ENCODE measurements around the gene TMEM169.

The TMEM169 gene

GRCh38 chr2:216101109-216101508, 19.4 kb downstream of the TMEM169 start:
- in situ Hi-C loops (cut with MboI; ENCODE audit: low sequenced_read_pairs): loop anchor here (25.0 kb wide), 1 partner anchor 311 kb away; the partner anchor contains the start of gene SMARCAL1

GRCh38 chr2:216103213-216103612, 21.5 kb downstream of the TMEM169 start:
- in situ Hi-C loops (cut with MboI; ENCODE audit: low sequenced_read_pairs): loop anchor here (25.0 kb wide), 1 partner anchor 309 kb away; the partner anchor contains the start of gene SMARCAL1

- in situ Hi-C loops (cut with MboI; ENCODE audit: low sequenced_read_pairs): loop anchor here (25.0 kb wide), 1 partner anchor 308 kb away; the partner anchor contains the start of gene SMARCAL1
Measured at GRCh38 chr2:216104691-216105090, 23.0 kb downstream of the TMEM169 start.

GRCh38 chr2:216107320-216107719, 25.6 kb downstream of the TMEM169 start:
- in situ Hi-C loops (cut with MboI; ENCODE audit: low sequenced_read_pairs): loop anchor here (25.0 kb wide), 1 partner anchor 305 kb away; the partner anchor contains the start of gene SMARCAL1

GRCh38 chr2:216107760-216108159, 26.0 kb downstream of the TMEM169 start:
- in situ Hi-C loops (cut with MboI; ENCODE audit: low sequenced_read_pairs): loop anchor here (25.0 kb wide), 1 partner anchor 305 kb away; the partner anchor contains the start of gene SMARCAL1

- in situ Hi-C loops (cut with MboI; ENCODE audit: low sequenced_read_pairs): loop anchor here (25.0 kb wide), 1 partner anchor 304 kb away; the partner anchor contains the start of gene SMARCAL1
Measured at GRCh38 chr2:216108310-216108966, 26.7 kb downstream of the TMEM169 start.

GRCh38 chr2:216108967-216109921, 27.5 kb downstream of the TMEM169 start, which contains the start of gene XRCC5:
Gene XRCC5, plus strand, starts transcription at chr2:216109348. Its CDS starts 89 bp downstream, at chr2:216109437.
- in situ Hi-C loops (cut with MboI; ENCODE audit: low sequenced_read_pairs): loop anchor here (25.0 kb wide), 1 partner anchor 303 kb away; the partner anchor contains the start of gene SMARCAL1

- in situ Hi-C loops (cut with MboI; ENCODE audit: low sequenced_read_pairs): loop anchor here (25.0 kb wide), 1 partner anchor 302 kb away; the partner anchor contains the start of gene SMARCAL1
Measured at GRCh38 chr2:216109962-216110614, 28.4 kb downstream of the TMEM169 start.

GRCh38 chr2:216110620-216111019, 28.9 kb downstream of the TMEM169 start:
- in situ Hi-C loops (cut with MboI; ENCODE audit: low sequenced_read_pairs): loop anchor here (25.0 kb wide), 1 partner anchor 302 kb away; the partner anchor contains the start of gene SMARCAL1

- in situ Hi-C loops (cut with MboI; ENCODE audit: low sequenced_read_pairs): loop anchor here (25.0 kb wide), 1 partner anchor 301 kb away; the partner anchor contains the start of gene SMARCAL1
Measured at GRCh38 chr2:216111122-216111521, 29.4 kb downstream of the TMEM169 start.

GRCh38 chr2:216112926-216113325, 31.2 kb downstream of the TMEM169 start:
- in situ Hi-C loops (cut with MboI; ENCODE audit: low sequenced_read_pairs): loop anchor here (25.0 kb wide), 1 partner anchor 299 kb away; the partner anchor contains the start of gene SMARCAL1

GRCh38 chr2:216113572-216113971, 31.9 kb downstream of the TMEM169 start:
- in situ Hi-C loops (cut with MboI; ENCODE audit: low sequenced_read_pairs): loop anchor here (25.0 kb wide), 1 partner anchor 299 kb away; the partner anchor contains the start of gene SMARCAL1

- in situ Hi-C loops (cut with MboI; ENCODE audit: low sequenced_read_pairs): loop anchor here (25.0 kb wide), 1 partner anchor 298 kb away; the partner anchor contains the start of gene SMARCAL1
Measured at GRCh38 chr2:216114382-216114713, 32.6 kb downstream of the TMEM169 start.

- in situ Hi-C loops (cut with MboI; ENCODE audit: low sequenced_read_pairs): loop anchor here (25.0 kb wide), 1 partner anchor 297 kb away; the partner anchor contains the start of gene SMARCAL1
Measured at GRCh38 chr2:216114714-216115531, 33.2 kb downstream of the TMEM169 start.

GRCh38 chr2:216116418-216116817, 34.7 kb downstream of the TMEM169 start:
- in situ Hi-C loops (cut with MboI; ENCODE audit: low sequenced_read_pairs): loop anchor here (25.0 kb wide), 1 partner anchor 296 kb away; the partner anchor contains the start of gene SMARCAL1

- in situ Hi-C loops (cut with MboI; ENCODE audit: low sequenced_read_pairs): loop anchor here (25.0 kb wide), 1 partner anchor 295 kb away; the partner anchor contains the start of gene SMARCAL1
Measured at GRCh38 chr2:216117561-216118340, 36.0 kb downstream of the TMEM169 start.

GRCh38 chr2:216118474-216118873, 36.8 kb downstream of the TMEM169 start:
- in situ Hi-C loops (cut with MboI; ENCODE audit: low sequenced_read_pairs): loop anchor here (25.0 kb wide), 1 partner anchor 294 kb away; the partner anchor contains the start of gene SMARCAL1

GRCh38 chr2:216119146-216119545, 37.4 kb downstream of the TMEM169 start:
- in situ Hi-C loops (cut with MboI; ENCODE audit: low sequenced_read_pairs): loop anchor here (25.0 kb wide), 1 partner anchor 293 kb away; the partner anchor contains the start of gene SMARCAL1
